GM18951 (cell line): ENCODE measurements around the gene CPED1.
"Not testable (repeated sequence)": the region's sequence is repeated elsewhere in the genome, so short reads cannot be mapped to it uniquely, and the experiment has no call there.

Experiments used
- POLR2A ChIP-seq: IDR thresholded peaks from 4 replicates; pipeline ENCODE4 v1.6.1; 2011; ENCODE audit warnings: mild to moderate bottlenecking; ENCODE audit not compliant: insufficient read length, insufficient read depth; ENCODE audit errors: extremely low read depth
- in situ Hi-C: fragments of 300-500 bp; cut with MboI; formaldehyde crosslinking; loops from one replicate; pipeline ENCODE4 v1.12.0; 2022; ENCODE audit warnings: low sequenced_read_pairs, mixed read lengths, inconsistent platforms; ENCODE audit not compliant: unreplicated experiment

The CPED1 gene

GRCh38 chr7:120959929-120960484 lies 28.5 kb upstream of the CPED1 start:
- TF ChIP-seq POLR2A, result no peak
- in situ Hi-C loops, result no loop called here

GRCh38 chr7:120960714-120961113 lies 27.8 kb upstream of the CPED1 start:
- no peak for TF ChIP-seq POLR2A
- in situ Hi-C loops, result no loop called here

GRCh38 chr7:120961638-120962173 lies 26.8 kb upstream of the CPED1 start:
- in situ Hi-C loops, result no loop called here

GRCh38 chr7:120964088-120964487 lies 24.4 kb upstream of the CPED1 start:
- TF ChIP-seq POLR2A, result no peak
- in situ Hi-C loops, result no loop called here

More at GRCh38 chr7:120961638-120962173, 26.8 kb upstream of the CPED1 start:
- TF ChIP-seq POLR2A, result no peak

- in situ Hi-C loops, result no loop called here
Observed at GRCh38 chr7:120966961-120967360, 21.6 kb upstream of the CPED1 start.

GRCh38 chr7:120973849-120974248 lies 14.7 kb upstream of the CPED1 start:
- in situ Hi-C loops, result no loop called here
- TF ChIP-seq POLR2A, result no peak

More at GRCh38 chr7:120966961-120967360, 21.6 kb upstream of the CPED1 start:
- TF ChIP-seq POLR2A, result no peak

- TF ChIP-seq POLR2A, result no peak
- in situ Hi-C loops, result no loop called here
Observed at GRCh38 chr7:120979765-120980499, 8.6 kb upstream of the CPED1 start.

GRCh38 chr7:120981117-120981516 lies 7.4 kb upstream of the CPED1 start:
- TF ChIP-seq POLR2A, result no peak

GRCh38 chr7:120981888-120982615 lies 6.5 kb upstream of the CPED1 start:
- in situ Hi-C loops, result no loop called here
- TF ChIP-seq POLR2A, result no peak

More at GRCh38 chr7:120981117-120981516, 7.4 kb upstream of the CPED1 start:
- in situ Hi-C loops, result no loop called here

GRCh38 chr7:120983592-120983991 lies 4.9 kb upstream of the CPED1 start:
- in situ Hi-C loops, result not testable (repeated sequence)

- TF ChIP-seq POLR2A, result no peak
- in situ Hi-C loops, result no loop called here
Observed at GRCh38 chr7:120984406-120984805, 4.1 kb upstream of the CPED1 start.

- no peak for TF ChIP-seq POLR2A
- in situ Hi-C loops, result no loop called here
Observed at GRCh38 chr7:120985130-120985758, 3.3 kb upstream of the CPED1 start.

- no peak for TF ChIP-seq POLR2A
- in situ Hi-C loops, result no loop called here
Observed at GRCh38 chr7:120985839-120986238, 2.7 kb upstream of the CPED1 start.
